BLaER1 (cell line): Measurements from ENCODE around the gene ST3GAL4.
"Not testable (repeated sequence)": the region's sequence is repeated elsewhere in the genome, so short reads cannot be mapped to it uniquely, and the experiment has no call there.

ENCODE experiments used
- H3K27ac ChIP-seq: shearing (Covaris generic); formaldehyde crosslinking; 2 replicates; pipeline ENCODE4 v1.8.1; 2022
- H3K27me3 ChIP-seq: shearing (Covaris generic); formaldehyde crosslinking; 2 replicates; pipeline ENCODE4 v1.8.1; 2022
- H3K36me3 ChIP-seq: shearing (Covaris generic); formaldehyde crosslinking; 2 replicates; pipeline ENCODE4 v1.8.1; 2022
- H3K4me1 ChIP-seq: shearing (Covaris generic); formaldehyde crosslinking; 2 replicates; pipeline ENCODE4 v1.8.1; 2022
- H3K4me2 ChIP-seq: shearing (Covaris generic); formaldehyde crosslinking; 2 replicates; pipeline ENCODE4 v1.8.1; 2022
- H3K4me3 ChIP-seq: shearing (Covaris generic); formaldehyde crosslinking; 2 replicates; pipeline ENCODE4 v1.8.1; 2022
- H3K9ac ChIP-seq: shearing (Covaris generic); formaldehyde crosslinking; 2 replicates; pipeline ENCODE4 v1.8.1; 2022
- H3K9me3 ChIP-seq: shearing (Covaris generic); formaldehyde crosslinking; 2 replicates; pipeline ENCODE4 v1.8.1; 2022
- H4K20me1 ChIP-seq: shearing (Covaris generic); formaldehyde crosslinking; 2 replicates; pipeline ENCODE4 v1.8.1; 2022
- Cebpa-rat ChIP-seq: shearing (Covaris generic); IDR thresholded peaks from 2 replicates; pipeline ENCODE4 v1.8.1; 2022

Gene ST3GAL4

GRCh38 chr11:126355324-126355925 is at the start of gene ST3GAL4:
Gene ST3GAL4, plus strand, starts transcription at chr11:126355686. Its CDS starts 50,470 bp downstream, at chr11:126406156.
- Histone ChIP-seq H3K9ac (peak within 1 kb of the TSS; percentile 92), H3K4me1 (peaks cover 79% of the 10 kb centered on the region), H3K27me3 (no peaks in the 10 kb centered on the region), H3K9me3 (no peaks in the 10 kb centered on the region), H3K4me2 (peak within 1 kb of the TSS; percentile 97), H3K4me3 (peak within 1 kb of the TSS; percentile 85), H3K36me3 (peaks cover 20% of the 10 kb centered on the region), H4K20me1 (peaks cover 16% of the 10 kb centered on the region; the same call in 1 of the 2 replicates), H3K27ac (peak within 1 kb of the TSS; percentile 94)
- TF ChIP-seq Cebpa-rat = no peak

- Histone ChIP-seq H3K4me2 (no peak overlapping the region), H3K27me3 (no peaks in the 10 kb centered on the region), H3K4me3 (no peak overlapping the region), H3K36me3 (peaks cover 34% of the 10 kb centered on the region), H3K9ac (no peak overlapping the region), H3K9me3 (no peaks in the 10 kb centered on the region), H4K20me1 (0 out of 2 replicates have a peak, but pooled peaks cover 7% of the 10 kb centered on the region), H3K27ac (no peak overlapping the region), H3K4me1 (peaks cover 38% of the 10 kb centered on the region)
- no peak for TF ChIP-seq Cebpa-rat
Observed at GRCh38 chr11:126305699-126306098, 49.8 kb upstream of the ST3GAL4 start.

- Histone ChIP-seq H3K27ac (no peak overlapping the region), H3K4me1 (peaks cover 42% of the 10 kb centered on the region), H3K9me3 (no peaks in the 10 kb centered on the region), H3K4me3 (no peak overlapping the region), H4K20me1 (0 out of 2 replicates have a peak, but pooled peaks cover 15% of the 10 kb centered on the region), H3K36me3 (peaks cover 49% of the 10 kb centered on the region), H3K4me2 (no peak overlapping the region), H3K9ac (no peak overlapping the region), H3K27me3 (no peaks in the 10 kb centered on the region)
- TF ChIP-seq Cebpa-rat = no peak
Observed at GRCh38 chr11:126307706-126308105, 47.8 kb upstream of the ST3GAL4 start.

- no peak overlapping the region for H3K4me2 ChIP-seq
- H3K27ac ChIP-seq = no peak overlapping the region
- H4K20me1 ChIP-seq = 0 out of 2 replicates have a peak, but pooled peaks cover 15% of the 10 kb centered on the region
- H3K27me3 ChIP-seq = no peaks in the 10 kb centered on the region
- peaks cover 55% of the 10 kb centered on the region for H3K36me3 ChIP-seq
- no peak for TF ChIP-seq Cebpa-rat
- H3K9me3 ChIP-seq = no peaks in the 10 kb centered on the region
- peaks cover 37% of the 10 kb centered on the region for H3K4me1 ChIP-seq
- no peak overlapping the region for H3K9ac ChIP-seq
- H3K4me3 ChIP-seq = no peak overlapping the region
Observed at GRCh38 chr11:126308271-126308671, 47.2 kb upstream of the ST3GAL4 start.

- peaks cover 60% of the 10 kb centered on the region for H3K36me3 ChIP-seq
- H3K27ac ChIP-seq, H3K9ac ChIP-seq, H3K4me3 ChIP-seq, H3K27me3 ChIP-seq, H3K9me3 ChIP-seq, H3K4me2 ChIP-seq: not testable (repeated sequence)
- H4K20me1 ChIP-seq = 0 out of 2 replicates have a peak, but pooled peaks cover 15% of the 10 kb centered on the region
- H3K4me1 ChIP-seq = peaks cover 36% of the 10 kb centered on the region
Observed at GRCh38 chr11:126308771-126309170, 46.7 kb upstream of the ST3GAL4 start.

- Histone ChIP-seq H3K27ac (no peak overlapping the region), H3K27me3 (no peaks in the 10 kb centered on the region), H3K4me2 (no peak overlapping the region), H3K4me3 (no peak overlapping the region), H3K36me3 (peaks cover 75% of the 10 kb centered on the region), H3K9ac (no peak overlapping the region), H4K20me1 (0 out of 2 replicates have a peak, but pooled peaks cover 15% of the 10 kb centered on the region), H3K9me3 (0 out of 2 replicates have a peak, but pooled peaks cover under 1% of the 10 kb centered on the region), H3K4me1 (peaks cover 27% of the 10 kb centered on the region; the same call in 1 of the 2 replicates)
- no peak for TF ChIP-seq Cebpa-rat
Observed at GRCh38 chr11:126310200-126310991, 45.1 kb upstream of the ST3GAL4 start.

- Histone ChIP-seq H4K20me1 (0 out of 2 replicates have a peak, but pooled peaks cover 15% of the 10 kb centered on the region), H3K27me3 (no peaks in the 10 kb centered on the region), H3K4me3 (no peak overlapping the region), H3K4me1 (peaks cover 22% of the 10 kb centered on the region; the same call in 1 of the 2 replicates), H3K9ac (no peak overlapping the region), H3K9me3 (peaks cover 6% of the 10 kb centered on the region), H3K36me3 (peaks cover 81% of the 10 kb centered on the region), H3K27ac (no peak overlapping the region), H3K4me2 (no peak overlapping the region)
- no peak for TF ChIP-seq Cebpa-rat
Observed at GRCh38 chr11:126310992-126311310, 44.5 kb upstream of the ST3GAL4 start.

GRCh38 chr11:126311401-126312291 is 43.8 kb upstream of the ST3GAL4 start:
- peaks cover 22% of the 10 kb centered on the region for H3K4me1 ChIP-seq
- H3K4me2 ChIP-seq = no peak overlapping the region
- no peak overlapping the region for H3K4me3 ChIP-seq
- H3K27me3 ChIP-seq = no peaks in the 10 kb centered on the region
- H3K36me3 ChIP-seq = peaks cover 77% of the 10 kb centered on the region
- 0 out of 2 replicates have a peak overlapping the region, but pooled peaks have one; percentile 31 for H3K27ac ChIP-seq
- no peak for TF ChIP-seq Cebpa-rat
- no peak overlapping the region for H3K9ac ChIP-seq
- 0 out of 2 replicates have a peak, but pooled peaks cover 15% of the 10 kb centered on the region for H4K20me1 ChIP-seq
- peaks cover 9% of the 10 kb centered on the region for H3K9me3 ChIP-seq

GRCh38 chr11:126312961-126313360 is 42.5 kb upstream of the ST3GAL4 start:
- TF ChIP-seq Cebpa-rat = no peak
- H3K27me3 ChIP-seq = no peaks in the 10 kb centered on the region
- no peak overlapping the region for H3K4me2 ChIP-seq
- H3K4me1 ChIP-seq = peaks cover 28% of the 10 kb centered on the region
- H3K36me3 ChIP-seq = peaks cover 75% of the 10 kb centered on the region
- no peak overlapping the region for H3K4me3 ChIP-seq
- no peak overlapping the region for H3K27ac ChIP-seq
- H3K9ac ChIP-seq = no peak overlapping the region
- peaks cover 9% of the 10 kb centered on the region for H3K9me3 ChIP-seq
- 0 out of 2 replicates have a peak, but pooled peaks cover 15% of the 10 kb centered on the region for H4K20me1 ChIP-seq
